Measurements from ENCODE around the gene JADE2.

DNA sequence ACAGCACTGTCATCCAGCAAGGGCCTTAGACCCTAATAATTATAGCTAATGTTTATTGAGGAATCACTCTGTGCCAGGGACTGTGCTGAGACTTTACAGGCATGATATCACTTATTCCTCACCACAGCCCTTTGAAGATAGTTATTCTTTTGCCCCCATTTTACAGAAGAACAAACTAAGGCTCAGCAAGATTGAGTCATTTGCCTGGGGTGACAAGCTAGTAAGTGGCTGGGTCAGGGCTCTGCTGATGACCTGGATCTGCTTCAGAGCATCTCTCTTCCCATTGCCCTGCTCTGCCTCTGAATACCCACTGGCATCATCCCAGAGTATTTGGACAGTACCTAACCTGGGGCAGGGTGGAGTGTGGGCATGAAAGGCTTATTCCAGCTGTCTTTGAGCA is 11.8 kb downstream of the JADE2 start:
- TF ChIP-seq, protein P1, sequence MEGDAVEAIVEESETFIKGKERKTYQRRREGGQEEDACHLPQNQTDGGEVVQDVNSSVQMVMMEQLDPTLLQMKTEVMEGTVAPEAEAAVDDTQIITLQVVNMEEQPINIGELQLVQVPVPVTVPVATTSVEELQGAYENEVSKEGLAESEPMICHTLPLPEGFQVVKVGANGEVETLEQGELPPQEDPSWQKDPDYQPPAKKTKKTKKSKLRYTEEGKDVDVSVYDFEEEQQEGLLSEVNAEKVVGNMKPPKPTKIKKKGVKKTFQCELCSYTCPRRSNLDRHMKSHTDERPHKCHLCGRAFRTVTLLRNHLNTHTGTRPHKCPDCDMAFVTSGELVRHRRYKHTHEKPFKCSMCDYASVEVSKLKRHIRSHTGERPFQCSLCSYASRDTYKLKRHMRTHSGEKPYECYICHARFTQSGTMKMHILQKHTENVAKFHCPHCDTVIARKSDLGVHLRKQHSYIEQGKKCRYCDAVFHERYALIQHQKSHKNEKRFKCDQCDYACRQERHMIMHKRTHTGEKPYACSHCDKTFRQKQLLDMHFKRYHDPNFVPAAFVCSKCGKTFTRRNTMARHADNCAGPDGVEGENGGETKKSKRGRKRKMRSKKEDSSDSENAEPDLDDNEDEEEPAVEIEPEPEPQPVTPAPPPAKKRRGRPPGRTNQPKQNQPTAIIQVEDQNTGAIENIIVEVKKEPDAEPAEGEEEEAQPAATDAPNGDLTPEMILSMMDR (IDR thresholded peaks at IDR 0.05; ENCODE audit: insufficient read depth, low read depth, low read length): no peak
- TF ChIP-seq EZH2 (IDR thresholded peaks at IDR 0.05; ENCODE audit: insufficient read depth, low read length): no peak
